HepG2 (cell line): ENCODE measurements around the gene DAPK1. TPM values are rescaled to one million over a fixed set of nuclear protein-coding genes. Genes with fewer than 3 reads are reported as not detected.

Source experiments
- ATAC-seq: fragments of 200-7000 bp; cut with Tn5 transposase; 3 replicates; pipeline ENCODE4 v1.9.1; 2020; ENCODE audit warnings: mild to moderate bottlenecking, moderate library complexity
- BruUV-seq: library from RNA; stranded (reverse); fragments of 400-500 nt; replicated peaks from 2 replicates; lab custom pipeline; 2021; lab: Mats Ljungman, UMichigan
- CTCF ChIA-PET: fragments of 300-600 bp; formaldehyde crosslinking; extraction: SDS; loops from one replicate; lab custom pipeline; 2021; ENCODE audit warnings: low total read pairs, inconsistent platforms, low intra/inter-chr PET ratio; lab: Yijun Ruan, JAX
- POLR2A ChIA-PET: fragments of 350-600 bp; sonication (Branson Sonifier 250); formaldehyde crosslinking; loops from one replicate; lab custom pipeline; 2020; ENCODE audit warnings: antibody characterized with exemption, inconsistent platforms; lab: Yijun Ruan, JAX
- DNase-seq: peaks from one replicate; pipeline ENCODE4 v3.0.0-alpha.2; 2015; ENCODE audit warnings: low spot score
- FAIRE-seq: peaks from 3 replicates; lab custom pipeline; 2011; peaks lifted over from hg19 to GRCh38; lab: Jason Lieb, UNC
- H2AFZ ChIP-seq: one replicate; pipeline ENCODE4 v1.6.1; 2011; ENCODE audit warnings: low read length, inconsistent platforms
- H3K27ac ChIP-seq: fragments of 300-600 bp; 3 replicates; pipeline ENCODE4 v1.8.0; 2011; ENCODE audit warnings: mixed run types, mild to moderate bottlenecking, mixed read lengths, low read length, inconsistent platforms; ENCODE audit not compliant: insufficient read depth; ENCODE audit errors: extremely low read length
- H3K27me3 ChIP-seq, 2 experiments: fragments of 200-600 bp in 1 of 2; 2 replicates in 1 of 2; 3 replicates in 1 of 2; pipeline versions ENCODE4 v1.6.0 to v1.8.0; 2011; ENCODE audit warnings: low read length in 2 of 2, mild to moderate bottlenecking in 2 of 2, moderate library complexity in 2 of 2, inconsistent platforms in 1 of 2; ENCODE audit not compliant: insufficient read depth in 2 of 2, control insufficient read depth in 1 of 2
- H3K36me3 ChIP-seq, 2 experiments: fragments of 200-600 bp in 1 of 2; replicated peaks in 1 of 2; 2 replicates in 1 of 2; 3 replicates in 1 of 2; pipeline versions ENCODE4 v1.5.1 to v1.8.0; 2011; ENCODE audit warnings: low read length in 2 of 2, inconsistent platforms in 1 of 2; ENCODE audit not compliant: insufficient read depth in 2 of 2, control insufficient read depth in 1 of 2
- H3K4me1 ChIP-seq: 2 replicates; pipeline ENCODE4 v1.5.1; 2012; ENCODE audit warnings: low read length, inconsistent platforms; ENCODE audit not compliant: insufficient read depth
- H3K4me2 ChIP-seq: 2 replicates; pipeline ENCODE4 v1.6.0; 2011; ENCODE audit warnings: low read depth, low read length, inconsistent platforms
- H3K4me3 ChIP-seq, 3 experiments: fragments of 200-600 bp in 1 of 3; sonication (generic), shearing (Covaris generic) in 1 of 3; replicated peaks in 1 of 3; 2 replicates each; pipeline ENCODE4 v1.5.1; 2011 to 2016; ENCODE audit warnings: low read length in 3 of 3, inconsistent platforms in 2 of 3, low read depth in 2 of 3, mild to moderate bottlenecking in 2 of 3, control low read depth in 1 of 3, mixed read lengths in 1 of 3; ENCODE audit not compliant: insufficient read depth in 1 of 3
- H3K79me2 ChIP-seq: one replicate; pipeline ENCODE4 v1.6.1; 2011; ENCODE audit warnings: low read length, inconsistent platforms; ENCODE audit not compliant: insufficient read depth
- H3K9ac ChIP-seq: 2 replicates; pipeline ENCODE4 v1.6.0; 2011; ENCODE audit warnings: mild to moderate bottlenecking, low read depth, low read length, inconsistent platforms; ENCODE audit not compliant: insufficient read depth
- H3K9me3 ChIP-seq: 2 replicates; pipeline ENCODE4 v1.5.1; 2012; ENCODE audit warnings: mild to moderate bottlenecking, low read length
- H4K20me1 ChIP-seq: 2 replicates; pipeline ENCODE4 v1.6.0; 2011; ENCODE audit warnings: inconsistent platforms, mild to moderate bottlenecking, low read length, moderate library complexity; ENCODE audit not compliant: insufficient read depth
- ARID3A ChIP-seq: IDR thresholded peaks from 2 replicates; pipeline ENCODE4 v1.6.1; 2012; ENCODE audit warnings: low read depth, low read length, improper control_type of control experiment
- NONO ChIP-seq, 2 experiments: fragments of 450-650 bp in 1 of 2; sonication (generic) in 1 of 2; formaldehyde crosslinking in 1 of 2; IDR thresholded peaks in 1 of 2; conservative IDR thresholded peaks in 1 of 2; 2 replicates each; pipeline versions ENCODE4 v1.6.1 to v1.8.0; 2017 to 2022; ENCODE audit warnings: mild to moderate bottlenecking in 1 of 2, missing genetic modification reagents in 1 of 2, moderate library complexity in 1 of 2
- NR2F6 ChIP-seq, 2 experiments: IDR thresholded peaks; 2 replicates each; pipeline ENCODE4 v1.6.1; 2016; ENCODE audit warnings: antibody characterized with exemption in 1 of 2, mild to moderate bottlenecking in 1 of 2
- STAT5B ChIP-seq: sonication (generic); formaldehyde crosslinking; IDR thresholded peaks from 2 replicates; pipeline ENCODE4 v1.4.0; 2020; ENCODE audit warnings: missing genetic modification reagents
- YY1 ChIP-seq: IDR thresholded peaks from 2 replicates; pipeline ENCODE4 v1.6.1; 2011; ENCODE audit warnings: low read length, low read depth, moderate library complexity, mild to moderate bottlenecking; ENCODE audit not compliant: insufficient read depth, insufficient replicate concordance
- ZNF460 ChIP-seq: sonication (generic); formaldehyde crosslinking; IDR thresholded peaks from 2 replicates; pipeline ENCODE4 v1.5.1; 2020; ENCODE audit warnings: missing genetic modification reagents, mild to moderate bottlenecking, borderline replicate concordance
- ZNF646 ChIP-seq: sonication (generic); formaldehyde crosslinking; IDR thresholded peaks from 2 replicates; pipeline ENCODE4 v1.9.0; 2021; ENCODE audit warnings: mild to moderate bottlenecking, missing genetic modification reagents
- ZNF749 ChIP-seq: sonication (generic); formaldehyde crosslinking; IDR thresholded peaks from 2 replicates; pipeline ENCODE4 v1.8.0; 2022; ENCODE audit warnings: mild to moderate bottlenecking, missing genetic modification reagents, moderate library complexity, borderline replicate concordance
- WGBS: methylation state at CpG from one replicate; pipeline ENCODE4 v1.1.6; 2017; ENCODE audit warnings: low lambda C conversion rate; 5-methylcytosine and 5-hydroxymethylcytosine counted together
- in situ Hi-C: cut with HindIII; loops from 2 replicates; pipeline ENCODE4 v1.10.0; 2017; ENCODE audit warnings: low pct_unique_long_range_greater_than_20kb; ENCODE audit not compliant: extremely low pct_ligation_motif_present
- intact Hi-C: fragments of 100-400 bp; cut with micrococcal nuclease; formaldehyde crosslinking; loops from one replicate; pipeline ENCODE4 v1.10.0; 2022; ENCODE audit not compliant: unreplicated experiment
- polyA plus RNA-seq, 8 experiments: library from polyadenylated mRNA; depleted of rRNA in 3 of 8; stranded (reverse) in 7 of 8; unstranded in 1 of 8; fragments of >200 nt; fragmentation: Illumina TruSeq in 4 of 8; extraction: Trizol in 4 of 8; gene quantifications; 2 replicates each; pipeline versions ENCODE4 v1.2.1 to v1.2.3, GENCODE V29; 2011 to 2016; ENCODE audit warnings: low read depth in 4 of 8, missing spikeins in 1 of 8, mixed read lengths in 1 of 8; ENCODE audit not compliant: insufficient read depth in 1 of 8
- total RNA-seq, 5 experiments: library from RNA; depleted of rRNA; stranded (reverse); fragments of >200 nt; fragmentation: Illumina TruSeq; extraction: Trizol; gene quantifications; 2 replicates each; pipeline ENCODE4 v1.2.3, GENCODE V29; 2016; ENCODE audit warnings: low read depth in 1 of 5

DAPK1 gene
- total and polyA plus RNA-seq, 2 of the 13 experiments (the other 11 are each of a cell fraction or from before 2014, with no cell fraction given): 35.7 to 35.9 TPM

GRCh38 chr9:87492642-87493041 is 5.0 kb upstream of the DAPK1 start:
- Histone ChIP-seq H2AFZ (no peak overlapping the region), H3K4me3 (no peak overlapping the region), H3K9ac (no peak overlapping the region), H3K79me2 (peaks cover 5% of the 10 kb centered on the region), H3K36me3 (no peaks in the 10 kb centered on the region), H3K9me3 (no peaks in the 10 kb centered on the region), H3K4me1 (peaks cover 12% of the 10 kb centered on the region; the same call in 1 of the 2 replicates), H3K4me2 (no peak overlapping the region), H3K27me3 (peaks cover 5 to 11% of the 10 kb centered on the region in 2 experiments; a peak in 2 of 5 replicates), H3K27ac (no peak overlapping the region), H4K20me1 (no peaks in the 10 kb centered on the region)
- WGBS: 3% methylated on average over 3 of the region's 3 CpGs
- intact Hi-C loops: no loop called here
- no TSS peak for BruUV-seq
- no peak for DNase-seq
- CTCF ChIA-PET: no interaction called here
- no peak for ATAC-seq
- in situ Hi-C loops: loop anchor here (10.0 kb wide), 2 partner anchors 158 to 172 kb away; no protein-coding TSS in a partner anchor
- POLR2A ChIA-PET: no interaction called here
- no peak for TF ChIP-seq STAT5B (CRISPR knock-in tag)
- no peak for TF ChIP-seq YY1
- no peak for TF ChIP-seq ZNF460 (CRISPR knock-in tag)
- no peak for TF ChIP-seq ZNF749 (CRISPR knock-in tag)
- TF ChIP-seq NONO (IDR thresholded peaks at IDR 0.05): no peak
- TF ChIP-seq NONO (CRISPR knock-in tag; conservative IDR thresholded peaks at IDR 0.05): no peak
- no peak for TF ChIP-seq NR2F6 (IDR thresholded peaks at IDR 0.05)
- no peak for TF ChIP-seq NR2F6 (CRISPR knock-in tag; IDR thresholded peaks at IDR 0.05)
- FAIRE-seq: no peak

GRCh38 chr9:87494970-87495471 is 2.6 kb upstream of the DAPK1 start:
- 3% methylated on average over 2 of the region's 2 CpGs for WGBS
- no peak for TF ChIP-seq ARID3A
- TF ChIP-seq ZNF646: no peak

More at GRCh38 chr9:87494970-87495471, 2.6 kb upstream of the DAPK1 start:
- Histone ChIP-seq H3K9me3 (no peaks in the 10 kb centered on the region), H3K36me3 (no peaks in the 10 kb centered on the region), H3K4me3 (no peak overlapping the region), H3K9ac (no peak overlapping the region), H2AFZ (no peak overlapping the region), H3K4me1 (peaks cover 24% of the 10 kb centered on the region), H3K27me3 (peaks cover 5 to 11% of the 10 kb centered on the region in 2 experiments; a peak in 2 of 5 replicates), H3K79me2 (peaks cover 20% of the 10 kb centered on the region), H3K27ac (no peak overlapping the region), H3K4me2 (no peak overlapping the region), H4K20me1 (no peaks in the 10 kb centered on the region)
- ChIA-PET POLR2A (no interaction called here), CTCF (no interaction called here)
- ATAC-seq (no peak), FAIRE-seq (no peak), DNase-seq (no peak)
- in situ Hi-C loops: loop anchor here (10.0 kb wide), 2 partner anchors 160 to 170 kb away; no protein-coding TSS in a partner anchor
- BruUV-seq: no TSS peak
- intact Hi-C loops: loop anchor here (5.0 kb wide), 2 partner anchors 117 to 167 kb away; no protein-coding TSS in a partner anchor
